Astrocyte (in vitro differentiated cells and primary cell): Measurements from ENCODE around the gene DYRK3.

Experiments used
- EZH2 ChIP-seq: IDR thresholded peaks from 2 replicates; pipeline ENCODE4 v1.6.1; 2012; ENCODE audit warnings: mild to moderate bottlenecking, low read length, inconsistent platforms; ENCODE audit not compliant: insufficient read depth
- TF ChIP-seq, protein P1 (sequence below): IDR thresholded peaks from 2 replicates; pipeline ENCODE4 v1.5.1; 2011; ENCODE audit warnings: low read depth, mild to moderate bottlenecking, inconsistent platforms, low read length, moderate library complexity; ENCODE audit not compliant: insufficient read depth

DNA sequence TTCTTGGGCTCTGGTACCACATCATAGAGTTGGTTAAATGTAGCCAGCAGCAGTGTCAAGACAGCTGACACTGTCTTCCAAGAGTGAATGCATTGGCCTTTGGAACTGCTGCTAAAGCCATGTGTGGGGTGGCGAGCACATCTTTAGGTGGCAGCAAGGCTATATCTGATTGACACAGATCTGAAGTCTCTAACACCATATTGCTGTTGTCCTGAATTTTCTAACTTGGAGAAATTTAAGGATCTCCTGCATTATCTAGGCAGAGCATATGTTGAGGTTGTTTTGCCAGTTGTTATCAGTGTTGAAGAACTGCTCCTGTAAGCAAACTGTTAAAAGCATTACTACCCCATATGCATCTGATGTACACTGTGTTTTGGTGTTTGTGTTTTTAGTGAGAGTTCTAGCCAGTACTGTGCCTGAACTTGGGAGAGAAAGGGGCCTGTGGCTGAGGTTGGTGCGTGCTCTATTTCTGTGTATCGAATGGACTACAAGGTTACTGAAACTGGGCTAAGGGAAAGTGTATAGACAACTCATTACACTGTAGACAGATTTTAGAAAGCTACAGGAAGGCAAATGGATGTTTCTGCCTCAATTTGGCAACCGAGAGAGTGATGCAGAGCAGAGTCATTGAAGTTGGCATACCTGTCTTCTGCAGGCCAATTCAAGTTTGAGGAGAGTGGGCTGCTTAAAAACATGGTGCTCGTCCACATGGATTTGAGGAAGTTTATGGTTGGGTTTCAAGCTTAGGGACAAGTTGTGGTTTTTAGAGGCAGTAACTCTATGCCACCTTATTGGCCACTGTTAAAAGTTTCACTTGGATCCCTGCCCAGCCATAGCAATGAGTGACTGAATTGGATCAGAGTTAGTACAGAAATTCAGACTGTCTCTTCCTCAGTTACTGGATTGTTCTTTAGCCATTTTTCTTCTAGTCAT is 16.9 kb downstream of the DYRK3 start:
- TF ChIP-seq, protein P1, sequence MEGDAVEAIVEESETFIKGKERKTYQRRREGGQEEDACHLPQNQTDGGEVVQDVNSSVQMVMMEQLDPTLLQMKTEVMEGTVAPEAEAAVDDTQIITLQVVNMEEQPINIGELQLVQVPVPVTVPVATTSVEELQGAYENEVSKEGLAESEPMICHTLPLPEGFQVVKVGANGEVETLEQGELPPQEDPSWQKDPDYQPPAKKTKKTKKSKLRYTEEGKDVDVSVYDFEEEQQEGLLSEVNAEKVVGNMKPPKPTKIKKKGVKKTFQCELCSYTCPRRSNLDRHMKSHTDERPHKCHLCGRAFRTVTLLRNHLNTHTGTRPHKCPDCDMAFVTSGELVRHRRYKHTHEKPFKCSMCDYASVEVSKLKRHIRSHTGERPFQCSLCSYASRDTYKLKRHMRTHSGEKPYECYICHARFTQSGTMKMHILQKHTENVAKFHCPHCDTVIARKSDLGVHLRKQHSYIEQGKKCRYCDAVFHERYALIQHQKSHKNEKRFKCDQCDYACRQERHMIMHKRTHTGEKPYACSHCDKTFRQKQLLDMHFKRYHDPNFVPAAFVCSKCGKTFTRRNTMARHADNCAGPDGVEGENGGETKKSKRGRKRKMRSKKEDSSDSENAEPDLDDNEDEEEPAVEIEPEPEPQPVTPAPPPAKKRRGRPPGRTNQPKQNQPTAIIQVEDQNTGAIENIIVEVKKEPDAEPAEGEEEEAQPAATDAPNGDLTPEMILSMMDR, result no peak
- no peak for TF ChIP-seq EZH2
